ENCODE measurements around the gene SYNGR3. TPM values are rescaled to one million over a fixed set of nuclear protein-coding genes. Genes with fewer than 3 reads are reported as not detected.

SYNGR3 gene
- total and polyA plus RNA-seq, 10 donors: 0.85 to 11.4 (median 2.8) TPM

GRCh38 chr16:1968146-1968953, 21.4 kb upstream of the SYNGR3 start:
- intact Hi-C loops (cut with DNase I; ENCODE audit: low total_unique reads): no loop called here
- Histone ChIP-seq H3K27me3 (replicated peaks in 1 of 7) (no peaks in the 10 kb centered on the region), H3K4me3 (no peak overlapping the region), H3K36me3 (peaks cover 0 to 12% (median under 1%) of the 10 kb centered on the region in 6 donors), H3K9me3 (no peaks in the 10 kb centered on the region), H3K27ac (no peak overlapping the region), H3K4me1 (peaks cover 31 to 57% (median 49%) of the 10 kb centered on the region in 6 donors)
- TF ChIP-seq CTCF (IDR thresholded peaks at IDR 0.05 in 8 of 11, conservative IDR thresholded peaks at IDR 0.05 in 3 of 11) (no peak), POLR2AphosphoS5 (IDR thresholded peaks at IDR 0.05) (no peak), POLR2A (IDR thresholded peaks at IDR 0.05) (no peak)
- 92 to 94% (median 93%) methylated on average over 39 to 41 of the region's 41 CpGs for WGBS, 5 donors
- no peak for DNase-seq

- peaks cover 13 to 36% (median 31%) of the 10 kb centered on the region in 6 donors for H3K36me3 ChIP-seq
- intact Hi-C loops (cut with DNase I; ENCODE audit: low total_unique reads): no loop called here
- WGBS, 5 donors: 0 to 1% (median 0%) methylated on average over 56 to 78 of the region's 78 CpGs
- TF ChIP-seq POLR2A (IDR thresholded peaks at IDR 0.05) (peak; percentile 68 to 98 (median 83)), POLR2AphosphoS5 (IDR thresholded peaks at IDR 0.05) (peak; percentile 99 to 100 (median 100)), CTCF (IDR thresholded peaks at IDR 0.05 in 8 of 11, conservative IDR thresholded peaks at IDR 0.05 in 3 of 11) (peak in 3 of 11 experiments; percentile 26 to 42 (median 32))
- H3K27me3 ChIP-seq (replicated peaks in 1 of 7): peaks cover 0 to 35% (median 0%) of the 10 kb centered on the region in 7 donors
- H3K9me3 ChIP-seq: no peaks in the 10 kb centered on the region
- DNase-seq: peak; percentile 99
- peak within 1 kb of the TSS; percentile 89 to 99 (median 96) for H3K4me3 ChIP-seq
- peaks cover 18 to 37% (median 33%) of the 10 kb centered on the region in 6 donors for H3K4me1 ChIP-seq
- peak within 1 kb of the TSS; percentile 91 to 98 (median 95) for H3K27ac ChIP-seq
These were observed 17.8 kb upstream of the SYNGR3 start, which contains the start of gene TBL3 for GRCh38 chr16:1971796-1972489. Gene TBL3 (plus strand): TSS chr16:1972053. CDS start chr16:1972165, 112 bp downstream.

- 1 to 5% (median 4%) methylated on average over 14 to 22 of the region's 22 CpGs for WGBS, 5 donors
- Histone ChIP-seq H3K9me3 (no peaks in the 10 kb centered on the region), H3K27me3 (replicated peaks in 1 of 7) (peaks cover 0 to 40% (median under 1%) of the 10 kb centered on the region in 7 donors), H3K36me3 (peaks cover 15 to 41% (median 36%) of the 10 kb centered on the region in 6 donors), H3K4me1 (peaks cover 18 to 37% (median 33%) of the 10 kb centered on the region in 6 donors), H3K4me3 (peak overlapping the region; percentile 89 to 99 (median 96)), H3K27ac (peak overlapping the region in 5 of 8 donors; percentile 92 to 98 (median 95))
- intact Hi-C loops (cut with DNase I; ENCODE audit: low total_unique reads): no loop called here
- no peak for TF ChIP-seq CTCF (IDR thresholded peaks at IDR 0.05 in 8 of 11, conservative IDR thresholded peaks at IDR 0.05 in 3 of 11)
- TF ChIP-seq POLR2A (IDR thresholded peaks at IDR 0.05): no peak
- TF ChIP-seq POLR2AphosphoS5 (IDR thresholded peaks at IDR 0.05): no peak
- DNase-seq: no peak
These were observed 17.3 kb upstream of the SYNGR3 start for GRCh38 chr16:1972490-1972877.

Data from spleen (tissue), 11 donors.